HL-60 (cell line): ENCODE measurements around the gene ATG2B.

Experiments
- GABPA ChIP-seq: IDR thresholded peaks from 2 replicates; pipeline ENCODE4 v1.6.1; 2012; ENCODE audit warnings: low read depth
- TF ChIP-seq, protein P1 (sequence below): IDR thresholded peaks from one replicate; pipeline ENCODE4 v1.5.1; 2011; ENCODE audit warnings: low read length, control low read depth, inconsistent platforms; ENCODE audit not compliant: insufficient read depth

DNA sequence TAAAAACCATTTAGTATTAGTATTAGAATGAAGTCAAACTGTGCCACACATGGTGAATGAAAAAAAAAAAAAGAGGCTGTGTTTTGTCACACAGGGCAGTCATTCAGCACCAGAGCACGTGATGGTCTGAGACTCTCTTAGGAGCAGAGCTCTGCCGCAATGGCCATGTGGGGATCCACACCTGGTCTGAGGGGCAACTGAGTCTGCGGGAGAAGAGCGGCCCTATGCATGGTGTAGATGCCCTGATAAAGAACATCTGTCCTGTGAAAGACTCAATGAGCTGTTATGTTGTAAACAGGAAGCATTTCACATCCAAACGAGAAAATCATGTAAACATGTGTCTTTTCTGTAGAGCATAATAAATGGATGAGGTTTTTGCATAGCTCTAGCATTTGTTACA, 119.4 kb downstream of the ATG2B start:
- no peak for TF ChIP-seq GABPA
- TF ChIP-seq, protein P1, sequence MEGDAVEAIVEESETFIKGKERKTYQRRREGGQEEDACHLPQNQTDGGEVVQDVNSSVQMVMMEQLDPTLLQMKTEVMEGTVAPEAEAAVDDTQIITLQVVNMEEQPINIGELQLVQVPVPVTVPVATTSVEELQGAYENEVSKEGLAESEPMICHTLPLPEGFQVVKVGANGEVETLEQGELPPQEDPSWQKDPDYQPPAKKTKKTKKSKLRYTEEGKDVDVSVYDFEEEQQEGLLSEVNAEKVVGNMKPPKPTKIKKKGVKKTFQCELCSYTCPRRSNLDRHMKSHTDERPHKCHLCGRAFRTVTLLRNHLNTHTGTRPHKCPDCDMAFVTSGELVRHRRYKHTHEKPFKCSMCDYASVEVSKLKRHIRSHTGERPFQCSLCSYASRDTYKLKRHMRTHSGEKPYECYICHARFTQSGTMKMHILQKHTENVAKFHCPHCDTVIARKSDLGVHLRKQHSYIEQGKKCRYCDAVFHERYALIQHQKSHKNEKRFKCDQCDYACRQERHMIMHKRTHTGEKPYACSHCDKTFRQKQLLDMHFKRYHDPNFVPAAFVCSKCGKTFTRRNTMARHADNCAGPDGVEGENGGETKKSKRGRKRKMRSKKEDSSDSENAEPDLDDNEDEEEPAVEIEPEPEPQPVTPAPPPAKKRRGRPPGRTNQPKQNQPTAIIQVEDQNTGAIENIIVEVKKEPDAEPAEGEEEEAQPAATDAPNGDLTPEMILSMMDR, result no peak
